Coronary artery (tissue), 2 donors: Measurements from ENCODE around the gene ACCSL.

Source experiments
- DNase-seq: peaks from one replicate; pipeline ENCODE4 v3.0.0-alpha.2; 2017; ENCODE audit warnings: low spot score
- H3K27ac ChIP-seq, 2 donors: fragments of 200-600 bp; sonication (generic); one replicate each; pipeline ENCODE4 v1.5.1; 2016 to 2019
- H3K4me3 ChIP-seq: fragments of 200-600 bp; sonication (generic); 2 replicates; pipeline ENCODE4 v1.5.1; 2016; ENCODE audit warnings: mild to moderate bottlenecking, moderate library complexity
- TF ChIP-seq, protein P1 (sequence below): fragments of 200-600 bp; sonication (generic); IDR thresholded peaks from one replicate; pipeline ENCODE4 v1.5.1; 2019; ENCODE audit warnings: antibody characterized with exemption

Gene ACCSL

GRCh38 chr11:44005063-44005701 lies 42.6 kb upstream of the ACCSL start:
- DNase-seq, result peak; percentile 68

DNA sequence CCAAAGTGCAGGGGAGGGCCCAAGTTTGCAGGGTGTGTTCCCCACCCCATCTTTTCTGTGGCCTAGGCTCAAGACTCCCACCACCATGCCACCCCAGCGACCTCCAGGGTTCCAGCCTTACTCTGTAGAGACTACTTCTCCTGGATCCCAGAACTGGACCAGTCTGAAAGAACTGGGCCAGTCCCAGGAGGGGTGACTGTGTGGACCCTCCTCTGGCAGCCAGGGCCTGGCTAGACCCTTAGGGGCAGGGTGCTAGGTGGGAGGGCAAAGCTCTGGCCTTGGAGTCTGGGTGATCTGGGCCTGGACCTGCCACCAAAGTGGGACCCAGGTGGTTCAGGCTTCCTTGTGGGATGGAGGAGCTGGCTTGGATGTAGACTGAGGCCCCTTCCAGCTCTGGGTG lies 41.8 kb upstream of the ACCSL start:
- Histone ChIP-seq H3K27ac (peak overlapping the region; percentile 82 to 91), H3K4me3 (no peak overlapping the region)
- peak; percentile 73 for DNase-seq
- TF ChIP-seq, protein P1, sequence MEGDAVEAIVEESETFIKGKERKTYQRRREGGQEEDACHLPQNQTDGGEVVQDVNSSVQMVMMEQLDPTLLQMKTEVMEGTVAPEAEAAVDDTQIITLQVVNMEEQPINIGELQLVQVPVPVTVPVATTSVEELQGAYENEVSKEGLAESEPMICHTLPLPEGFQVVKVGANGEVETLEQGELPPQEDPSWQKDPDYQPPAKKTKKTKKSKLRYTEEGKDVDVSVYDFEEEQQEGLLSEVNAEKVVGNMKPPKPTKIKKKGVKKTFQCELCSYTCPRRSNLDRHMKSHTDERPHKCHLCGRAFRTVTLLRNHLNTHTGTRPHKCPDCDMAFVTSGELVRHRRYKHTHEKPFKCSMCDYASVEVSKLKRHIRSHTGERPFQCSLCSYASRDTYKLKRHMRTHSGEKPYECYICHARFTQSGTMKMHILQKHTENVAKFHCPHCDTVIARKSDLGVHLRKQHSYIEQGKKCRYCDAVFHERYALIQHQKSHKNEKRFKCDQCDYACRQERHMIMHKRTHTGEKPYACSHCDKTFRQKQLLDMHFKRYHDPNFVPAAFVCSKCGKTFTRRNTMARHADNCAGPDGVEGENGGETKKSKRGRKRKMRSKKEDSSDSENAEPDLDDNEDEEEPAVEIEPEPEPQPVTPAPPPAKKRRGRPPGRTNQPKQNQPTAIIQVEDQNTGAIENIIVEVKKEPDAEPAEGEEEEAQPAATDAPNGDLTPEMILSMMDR, result no peak

More at GRCh38 chr11:44005063-44005701, 42.6 kb upstream of the ACCSL start:
- H3K4me3 ChIP-seq, result no peak overlapping the region
- peak overlapping the region in 1 of 2 donors; percentile 7 for H3K27ac ChIP-seq
- TF ChIP-seq, protein P1, result no peak

- no peak overlapping the region for H3K4me3 ChIP-seq
- TF ChIP-seq, protein P1, result no peak
- peak; percentile 89 for DNase-seq
- peak overlapping the region; percentile 82 to 91 for H3K27ac ChIP-seq
Measured at GRCh38 chr11:44006917-44007361, 40.8 kb upstream of the ACCSL start.

DNA sequence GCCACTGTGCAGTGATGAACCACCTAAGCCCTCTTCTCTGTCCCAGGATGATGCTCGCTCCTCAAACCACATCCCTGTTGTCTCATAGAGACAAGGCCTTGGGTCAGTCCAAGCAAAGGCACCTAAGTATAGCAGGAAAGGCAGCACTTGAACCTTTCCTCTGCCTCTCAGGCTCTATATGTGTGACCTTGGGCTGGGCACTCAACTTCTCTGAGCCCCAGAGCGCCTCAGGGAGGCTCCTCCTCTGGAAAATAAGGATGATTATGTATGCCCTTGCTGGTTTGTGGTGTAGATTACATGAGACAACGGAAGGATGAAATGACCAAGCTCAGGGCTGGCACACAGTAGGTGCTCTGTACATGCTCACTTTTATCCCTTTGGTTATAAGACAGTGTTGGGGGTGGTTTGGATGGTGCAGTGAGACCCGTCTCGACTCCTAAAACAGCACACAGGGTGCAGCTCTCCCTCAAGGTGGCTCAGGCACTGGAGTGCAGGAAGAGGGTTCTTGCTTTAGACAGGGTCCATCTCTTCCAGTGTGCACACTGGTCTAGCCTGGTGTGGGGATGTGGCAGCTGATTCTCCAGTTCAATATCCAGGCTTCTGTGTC lies 40.2 kb upstream of the ACCSL start:
- Histone ChIP-seq H3K27ac (peak overlapping the region; percentile 82 to 91), H3K4me3 (no peak overlapping the region)
- peak; percentile 56 for DNase-seq
- TF ChIP-seq, protein P1, result no peak

- DNase-seq, result peak; percentile 41
- Histone ChIP-seq H3K27ac (peak overlapping the region; percentile 82 to 91), H3K4me3 (no peak overlapping the region)
- TF ChIP-seq, protein P1, result no peak
Measured at GRCh38 chr11:44008088-44008501, 39.7 kb upstream of the ACCSL start.

GRCh38 chr11:44008698-44009097 lies 39.1 kb upstream of the ACCSL start:
- peak overlapping the region; percentile 82 to 91 for H3K27ac ChIP-seq
- H3K4me3 ChIP-seq, result no peak overlapping the region
- DNase-seq, result peak; percentile 26
- TF ChIP-seq, protein P1, result no peak

- TF ChIP-seq, protein P1, result no peak
- Histone ChIP-seq H3K4me3 (no peak overlapping the region), H3K27ac (peak overlapping the region; percentile 46 to 70)
- DNase-seq, result peak; percentile 67
Measured at GRCh38 chr11:44010789-44011251, 37.0 kb upstream of the ACCSL start.
